Activated naive CD4-positive, alpha-beta T cell treated with anti-CD3 and anti-CD28 coated beads, Interleukin-2, amount 10 ng/mL, durations not matched to agents 5 hours and 36 hours (primary cell): ENCODE data around the gene CATSPER2. TPM values are rescaled to one million over a fixed set of nuclear protein-coding genes. Genes with fewer than 3 reads are reported as not detected.

Source experiments
- total RNA-seq, 2 experiments: library from RNA; stranded (reverse); gene quantifications; one replicate each; pipeline ENCODE4 v1.2.3, GENCODE V29; 2021

Gene CATSPER2
- total RNA-seq: 1 to 10 TPM; 3.0 to 4.0 TPM

GRCh38 chr15:43648649-43649429 lies at the start of gene CATSPER2:
Gene CATSPER2 (minus strand): TSS chr15:43648844. CDS start chr15:43648061, 783 bp downstream.

GRCh38 chr15:43693148-43694022 lies 44.7 kb upstream of the CATSPER2 start, which contains the start of gene CKMT1A:
Gene CKMT1A (plus strand): TSS chr15:43693859. CDS start chr15:43694051, 192 bp downstream.

GRCh38 chr15:43618700-43619099 lies 29.9 kb downstream of the CATSPER2 start, which contains the start of gene STRC:
Gene STRC (minus strand): TSS chr15:43618800. CDS start chr15:43618722, 78 bp downstream.

GRCh38 chr15:43593328-43594190 lies 55.1 kb downstream of the CATSPER2 start, which contains the start of gene CKMT1B:
Gene CKMT1B (plus strand): TSS chr15:43594027. CDS start chr15:43594219, 192 bp downstream.

GRCh38 chr15:43589778-43590466 lies 58.7 kb downstream of the CATSPER2 start, which contains the start of gene PPIP5K1:
Gene PPIP5K1 (minus strand): TSS chr15:43590208. CDS start chr15:43584504, 5,704 bp downstream.

Other genes with a start within 250 kb of the CATSPER2 start
- 10 to 100 TPM; 27.1 to 27.5 TPM for gene TP53BP1, start 155.7 kb downstream of the CATSPER2 start, total RNA-seq
- gene MAP1A, start 131.2 kb downstream of the CATSPER2 start, total RNA-seq: 1 to 10 TPM; 6.4 to 6.5 TPM
- 10 to 100 TPM; 22.3 to 29.2 TPM for gene PPIP5K1, start 58.6 kb downstream of the CATSPER2 start, total RNA-seq
- not detected for gene CKMT1B, start 54.8 kb downstream of the CATSPER2 start, total RNA-seq
- gene STRC, start 30.0 kb downstream of the CATSPER2 start, total RNA-seq: under 1 TPM; 0.36 to 0.55 TPM
- not detected for gene CKMT1A, start 45.0 kb upstream of the CATSPER2 start, total RNA-seq
- gene PDIA3, start 97.6 kb upstream of the CATSPER2 start, total RNA-seq: 100 to 1,000 TPM; 286 to 288 TPM
- gene ELL3, start 128.1 kb upstream of the CATSPER2 start, total RNA-seq: 1 to 10 TPM; 1.7 to 2.7 TPM
- gene SERF2, start 143.5 kb upstream of the CATSPER2 start, total RNA-seq: 100 to 1,000 TPM; 923 to 940 TPM
- under 1 TPM in 1 of 2 experiments, not detected in 1; 0.24 TPM for gene SERINC4, start 151.4 kb upstream of the CATSPER2 start, total RNA-seq
- 10 to 100 TPM; 15.3 to 17.2 TPM for gene HYPK, start 151.8 kb upstream of the CATSPER2 start, total RNA-seq
- 10 to 100 TPM; 26.1 to 31.4 TPM for gene MFAP1, start 175.8 kb upstream of the CATSPER2 start, total RNA-seq
- gene WDR76, start 178.2 kb upstream of the CATSPER2 start, total RNA-seq: 10 to 100 TPM; 53.1 to 54.1 TPM